HG03196 (cell line): ENCODE measurements around the gene ADAM15.

ENCODE experiments used
- ATAC-seq: cut with Tn5 transposase; IDR thresholded peaks from one replicate; pipeline ENCODE4 v1.9.1; 2021; ENCODE audit not compliant: unreplicated experiment

ADAM15 gene

DNA sequence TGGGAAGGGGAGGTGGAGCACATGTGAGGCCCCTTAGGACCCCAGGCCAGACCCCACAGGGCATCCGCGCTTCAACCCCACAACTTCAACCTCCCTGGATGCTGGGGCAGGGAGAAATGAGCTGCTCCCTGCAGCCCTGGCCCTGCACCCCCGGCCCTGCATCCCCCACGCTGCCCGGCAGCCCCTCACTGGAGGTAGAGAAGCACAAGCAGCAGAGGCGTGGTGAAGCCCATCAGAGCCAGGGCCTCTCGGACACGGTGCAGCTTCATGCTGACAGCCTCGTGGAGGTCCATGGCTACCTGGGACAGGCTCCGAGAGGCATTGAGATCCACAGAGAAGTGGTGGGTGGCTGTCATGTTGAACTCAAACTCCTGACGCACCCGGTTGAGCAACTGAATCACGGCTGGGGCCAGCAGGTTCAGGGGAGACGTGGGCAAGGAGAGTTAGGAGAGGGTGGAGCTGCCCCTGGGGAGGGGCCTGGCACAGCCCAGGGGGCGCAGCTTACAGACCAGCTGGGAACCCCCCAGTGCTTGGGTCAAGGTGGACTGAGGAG, 20.8 kb upstream of the ADAM15 start:
- ATAC-seq: no peak

DNA sequence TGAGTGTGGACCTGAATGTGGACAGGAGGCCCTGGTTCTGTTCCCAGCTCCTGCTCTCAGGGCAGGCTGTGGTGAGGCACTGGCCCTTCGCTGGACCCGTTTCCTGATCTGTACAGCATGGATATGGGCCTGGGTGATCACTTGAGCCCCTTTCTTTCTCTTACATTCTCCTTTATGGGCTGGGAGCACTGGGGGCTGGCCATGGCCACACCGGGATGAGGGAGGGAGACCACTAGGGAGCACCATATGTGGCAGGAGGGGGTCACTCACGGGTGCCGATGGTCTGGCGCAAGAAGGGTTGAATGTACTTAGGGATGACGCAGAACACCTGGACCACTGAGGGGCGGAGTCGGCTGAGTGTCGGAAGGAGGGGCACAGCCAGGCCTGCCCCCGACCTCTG, 20.2 kb upstream of the ADAM15 start:
- no peak for ATAC-seq

DNA sequence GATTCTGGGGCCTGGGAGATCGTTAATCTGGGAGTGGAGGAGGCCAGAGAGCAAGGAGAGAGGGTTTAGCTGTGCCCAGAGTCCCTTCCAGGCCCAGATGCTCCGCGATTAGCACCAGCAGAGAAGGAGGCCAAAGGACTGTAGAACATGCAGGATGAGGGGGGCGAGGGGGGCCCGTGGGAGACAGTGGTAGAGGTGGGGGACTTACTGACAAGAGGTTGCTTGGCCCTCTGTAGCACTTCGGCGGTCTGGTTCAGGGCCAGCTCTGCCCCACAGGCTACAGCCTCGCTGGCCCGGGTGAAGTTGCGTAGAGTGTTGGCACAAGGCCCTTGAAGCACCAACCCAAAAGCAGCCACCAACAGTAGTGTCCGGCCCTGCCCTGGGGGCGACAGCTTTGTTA, 18.2 kb upstream of the ADAM15 start:
- ATAC-seq: no peak

DNA sequence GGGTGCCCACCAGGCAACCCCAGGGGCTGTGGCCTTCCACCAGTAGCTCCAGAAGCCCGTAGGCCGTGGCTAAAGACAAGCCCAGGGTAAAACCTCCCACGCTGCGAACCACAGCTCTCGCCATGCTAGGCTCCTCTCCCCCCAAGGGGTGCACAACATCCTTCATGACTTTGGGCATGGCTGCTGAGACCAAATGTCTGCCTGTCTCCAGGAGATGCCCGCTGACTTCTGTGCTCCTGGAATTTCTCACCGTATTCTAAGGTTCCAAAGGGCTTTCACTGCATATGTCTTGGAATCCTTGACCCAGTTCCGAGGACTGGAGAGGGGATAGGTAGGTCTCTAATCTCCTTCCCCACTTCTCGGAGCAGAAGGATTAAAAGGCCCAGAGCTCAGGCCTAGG, 17.6 kb upstream of the ADAM15 start, which contains the start of the genes DCST1 and DCST2:
DCST1 (plus strand) TSS at position 301 of the 400 bp plus-strand sequence. CDS start 213 bp downstream, outside the sequence.
DCST2 (minus strand) TSS at position 258 of the 400 bp plus-strand sequence; CDS start at position 178, 80 bp downstream.
- ATAC-seq: no peak

DNA sequence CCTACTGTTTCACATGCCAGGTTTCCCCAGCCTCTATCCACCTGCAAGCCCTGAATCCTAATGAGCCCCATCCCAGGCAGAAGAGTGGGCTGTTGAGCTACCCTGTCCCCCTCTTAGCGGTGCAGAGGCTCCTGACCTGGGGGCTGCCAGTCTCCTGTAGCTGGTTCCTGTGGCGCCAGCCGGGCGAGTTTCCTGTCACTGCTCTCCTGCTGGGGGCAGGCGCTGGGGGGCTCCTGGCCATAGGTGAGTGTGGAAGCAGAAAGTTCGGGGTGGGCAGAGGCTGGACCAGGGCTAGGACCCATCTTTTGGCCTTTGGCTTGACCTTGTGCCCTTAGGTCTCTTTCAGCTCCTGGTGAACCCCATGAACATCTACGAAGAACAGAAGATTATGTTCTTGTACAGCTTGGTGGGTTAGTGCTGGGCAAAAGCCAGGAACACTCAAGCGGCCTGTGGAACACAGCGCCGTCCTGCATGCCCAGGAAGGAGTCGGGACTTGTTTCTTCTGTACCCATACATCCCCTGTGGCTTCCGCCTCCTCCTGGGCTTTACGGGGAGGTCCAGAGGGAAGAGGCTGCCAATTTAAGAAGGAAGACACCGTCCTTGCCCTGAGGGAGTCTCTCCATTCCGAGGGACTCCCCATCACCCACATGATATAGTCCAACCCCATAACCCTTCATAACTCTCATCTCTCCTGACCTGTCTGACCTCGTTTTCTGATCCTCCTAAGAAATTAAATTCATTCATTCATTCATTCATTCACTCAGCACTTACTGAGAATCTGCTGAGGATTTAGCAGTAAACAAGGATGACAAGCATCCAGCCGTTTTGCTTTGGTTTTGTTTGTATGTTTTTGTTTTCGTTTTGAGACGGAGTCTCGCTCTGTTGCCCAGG, 16.6 kb upstream of the ADAM15 start:
- ATAC-seq: no peak

DNA sequence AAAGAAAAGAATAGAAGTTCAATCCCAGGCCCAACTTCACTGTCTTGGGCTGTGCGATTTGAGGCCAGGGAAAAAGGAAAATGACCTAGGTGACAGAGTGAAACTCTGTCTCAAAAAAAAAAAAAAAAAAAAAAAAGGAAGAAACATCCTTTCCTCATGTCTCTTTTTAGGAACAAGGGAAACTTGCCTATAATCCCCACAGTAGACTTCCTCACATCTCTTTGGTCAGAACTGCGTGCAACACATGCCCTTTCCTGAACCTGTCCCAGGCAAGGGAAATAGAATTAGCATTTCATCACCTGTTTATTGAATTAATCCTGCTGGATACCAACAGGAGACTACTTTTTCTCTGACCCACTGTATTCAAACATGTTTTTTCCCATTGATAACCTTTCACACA, 15.2 kb upstream of the ADAM15 start:
- no peak for ATAC-seq

DNA sequence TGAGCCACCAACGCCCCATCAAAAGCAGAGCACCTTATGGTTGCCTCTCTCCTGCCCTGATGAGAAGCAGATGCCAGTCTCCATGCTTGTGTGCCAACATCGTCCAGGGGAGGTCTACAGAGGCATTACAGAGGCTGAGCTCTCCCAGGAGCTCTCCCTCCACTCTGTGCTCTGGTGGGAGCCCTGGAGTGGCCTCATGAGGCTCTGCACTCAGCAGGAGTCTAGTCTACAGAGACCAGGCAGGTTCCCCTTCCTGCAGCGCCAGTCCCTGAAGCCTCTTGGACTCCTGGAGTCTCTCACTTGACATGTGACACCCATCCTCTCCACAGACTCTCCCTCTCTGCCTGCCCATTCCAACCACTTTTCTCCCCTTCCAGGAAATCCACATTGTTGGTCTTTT, 14.1 kb upstream of the ADAM15 start:
- ATAC-seq: no peak

DNA sequence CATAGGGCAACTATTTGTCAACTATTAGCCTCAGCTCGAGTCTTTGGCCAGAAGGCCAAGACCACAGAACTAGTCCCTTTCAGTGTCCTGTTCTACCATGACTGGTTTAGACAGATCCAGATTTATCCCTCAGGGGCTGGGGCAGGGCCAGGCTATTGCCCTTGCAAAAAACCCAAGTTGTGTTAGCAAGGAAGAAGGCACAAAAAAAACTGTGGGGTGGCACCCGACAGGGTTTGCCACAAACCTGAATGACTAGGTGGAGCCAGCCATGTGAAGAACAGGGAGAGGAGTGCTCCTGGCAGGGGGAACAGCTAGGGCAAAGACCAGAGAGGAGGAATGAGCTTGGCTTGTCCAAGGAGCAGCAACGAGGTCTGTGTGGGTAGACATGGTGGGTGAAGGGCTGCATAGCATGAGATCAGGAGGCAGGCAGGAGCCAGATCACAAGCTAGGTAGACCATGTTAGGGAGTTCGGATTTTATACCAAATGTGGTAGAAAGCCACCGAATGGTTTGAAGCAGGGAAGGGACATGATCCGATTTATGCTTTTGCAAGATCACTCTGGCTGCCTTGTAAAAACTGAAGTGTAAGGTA, 13.2 kb upstream of the ADAM15 start:
- no peak for ATAC-seq

DNA sequence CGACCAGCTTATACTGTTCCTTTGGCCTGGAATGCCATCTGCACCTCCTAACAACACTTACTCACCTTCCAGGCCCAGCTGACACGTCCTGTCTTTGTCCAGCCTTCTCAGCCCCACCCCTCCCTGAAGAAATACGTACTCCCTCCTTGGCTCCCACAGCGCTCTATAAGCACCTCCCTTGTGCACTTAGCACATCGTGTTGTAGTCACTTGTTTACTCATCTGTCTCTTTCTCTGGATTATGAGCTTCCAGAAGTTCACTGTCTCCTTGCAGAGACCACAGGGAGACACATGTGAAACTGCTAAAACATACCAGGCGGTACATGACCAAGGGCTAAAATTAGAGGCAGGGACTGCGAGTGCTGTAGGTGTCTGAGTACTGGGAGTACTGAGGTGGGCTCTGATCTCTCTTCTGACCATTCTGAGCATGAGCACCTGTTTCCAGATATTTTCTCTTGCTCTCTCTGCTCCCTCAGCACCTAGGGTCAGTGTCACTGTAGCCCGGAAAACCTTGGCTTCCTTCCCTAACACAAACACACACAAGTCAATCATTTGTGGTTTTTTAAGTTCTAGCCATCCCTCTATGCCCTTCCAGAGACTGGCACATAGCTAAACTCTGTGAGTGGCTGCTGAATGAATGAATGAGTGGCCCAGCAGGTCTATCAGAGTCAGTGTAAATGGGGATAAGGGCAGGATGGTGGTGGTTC, 12.4 kb upstream of the ADAM15 start:
- no peak for ATAC-seq

DNA sequence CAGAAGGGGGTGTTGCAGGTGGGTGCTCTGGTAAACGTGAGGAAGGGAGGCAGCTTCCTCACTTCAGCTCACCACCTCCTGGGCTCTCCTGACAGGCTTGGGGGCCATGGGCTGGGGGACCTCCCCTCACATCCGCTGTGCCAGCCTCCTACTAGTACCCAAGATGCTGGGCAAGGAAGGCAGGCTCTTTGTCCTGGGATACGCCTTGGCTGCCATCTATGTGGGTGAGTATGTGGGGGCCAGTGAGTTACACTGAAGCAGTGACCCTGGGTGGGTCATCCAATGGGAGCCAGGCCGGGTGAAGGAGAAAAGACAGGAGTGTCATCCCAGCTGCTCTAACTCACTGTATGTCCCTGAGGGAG, 11.8 kb upstream of the ADAM15 start:
- ATAC-seq: no peak

DNA sequence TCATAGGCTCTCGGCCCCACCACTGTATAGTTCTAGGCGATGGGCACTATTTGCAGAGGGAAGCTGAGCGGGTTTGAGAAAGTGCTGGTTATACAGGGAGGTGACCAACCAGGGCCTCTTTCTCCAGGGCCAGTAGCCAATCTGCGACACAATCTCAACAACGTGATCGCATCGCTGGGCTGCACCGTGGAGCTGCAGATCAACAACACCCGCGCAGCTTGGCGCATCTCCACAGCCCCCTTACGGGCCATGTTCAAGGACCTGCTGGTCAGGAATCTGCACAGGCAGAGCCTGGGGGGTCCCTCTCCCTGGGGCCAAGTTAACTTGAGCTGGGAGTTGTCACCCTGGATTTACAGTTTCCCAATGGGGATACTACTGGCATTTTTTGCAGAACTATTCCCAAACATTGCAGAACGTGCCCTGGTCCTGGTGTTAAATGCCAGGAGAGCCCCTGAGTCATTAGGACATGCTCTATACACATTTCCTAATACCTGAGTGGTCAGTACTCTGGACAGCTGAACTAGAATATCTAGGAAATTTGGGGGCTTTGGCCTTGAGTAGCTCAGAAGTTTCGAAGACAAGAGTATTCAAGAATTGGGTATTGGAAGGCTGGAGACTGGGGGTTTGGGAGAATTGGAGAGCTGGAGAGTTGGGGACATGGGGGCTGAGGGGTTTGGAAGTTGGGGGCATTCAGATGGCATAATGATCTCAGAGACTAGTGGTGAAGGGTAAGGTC, 10.6 kb upstream of the ADAM15 start:
- ATAC-seq: no peak

DNA sequence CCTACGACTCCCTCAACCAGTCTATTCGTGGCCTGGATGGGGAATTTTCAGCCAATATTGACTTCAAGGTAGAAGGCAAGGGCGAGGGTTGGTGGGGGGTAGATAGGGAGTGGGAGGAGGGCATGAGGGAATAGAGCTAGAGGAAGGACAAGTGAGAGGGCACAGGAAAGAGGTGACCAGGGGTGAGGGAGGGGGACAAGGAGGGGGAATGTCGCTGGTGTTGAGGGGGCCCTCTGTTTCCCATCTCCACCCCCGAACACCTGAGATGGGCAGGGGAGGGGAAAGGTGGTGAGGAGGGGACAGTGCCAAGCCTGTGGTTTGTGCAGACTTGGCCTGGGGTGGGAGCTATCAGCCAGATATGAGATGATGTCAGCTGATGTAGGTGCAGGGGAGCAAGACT, 8.3 kb upstream of the ADAM15 start:
- ATAC-seq: no peak

DNA sequence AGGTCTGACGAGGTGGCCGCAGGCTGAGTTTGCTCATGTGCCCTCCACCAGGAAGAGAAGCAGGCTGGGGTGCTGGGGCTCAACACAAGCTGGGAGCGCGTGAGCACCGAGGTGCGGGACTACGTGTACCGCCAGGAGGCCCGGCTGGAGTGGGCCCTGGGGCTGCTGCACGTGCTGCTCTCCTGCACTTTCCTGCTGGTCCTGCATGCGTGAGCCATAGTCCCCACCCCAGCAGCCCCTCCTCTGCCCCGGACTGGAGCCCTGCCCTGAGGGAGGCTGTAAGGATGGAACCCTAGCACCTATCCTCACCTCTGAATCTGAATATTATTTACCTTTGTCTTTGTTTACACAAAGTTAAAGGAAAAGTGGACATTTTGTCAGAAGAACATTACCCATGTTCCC, 7.8 kb upstream of the ADAM15 start:
- ATAC-seq: no peak

DNA sequence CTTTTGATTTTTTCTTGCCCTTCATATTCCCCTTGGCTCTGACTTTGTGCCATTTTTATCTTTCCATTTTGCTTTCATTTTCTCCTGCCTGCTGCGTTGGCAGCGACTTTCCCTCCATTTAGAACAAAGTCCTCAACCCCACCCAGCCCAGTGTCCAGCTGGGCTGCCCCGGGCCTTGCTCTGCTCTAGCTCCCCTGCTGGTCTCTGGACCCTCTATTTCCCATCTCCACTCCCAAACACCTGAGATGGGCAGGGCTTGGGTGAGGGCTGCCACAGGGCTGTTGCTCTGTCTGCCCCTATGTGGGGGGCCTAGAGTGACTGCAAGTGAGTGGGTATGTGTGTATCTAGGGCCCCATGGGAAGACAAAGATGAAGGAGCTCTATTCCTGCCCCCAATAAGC, 7.3 kb upstream of the ADAM15 start:
- no peak for ATAC-seq

DNA sequence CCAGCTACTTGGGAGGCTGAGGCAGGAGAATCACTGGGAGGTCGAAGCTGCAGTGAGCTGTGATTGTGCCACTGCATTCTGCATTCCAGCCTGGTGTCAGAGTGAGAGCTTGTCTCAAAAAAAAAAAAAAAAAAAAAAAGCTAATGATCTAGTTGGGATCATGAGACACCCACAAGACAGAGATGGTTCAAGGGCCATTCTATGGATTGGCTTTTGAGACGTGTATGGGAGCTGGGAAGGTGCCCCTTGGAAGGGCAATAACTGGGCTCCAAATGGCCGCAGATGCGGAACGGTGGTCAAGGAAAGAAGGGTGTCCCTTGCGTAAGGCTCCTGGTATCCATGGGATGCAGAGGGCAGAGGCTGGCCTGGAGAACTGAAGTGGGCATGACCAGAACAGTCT, 6.8 kb upstream of the ADAM15 start:
- no peak for ATAC-seq

DNA sequence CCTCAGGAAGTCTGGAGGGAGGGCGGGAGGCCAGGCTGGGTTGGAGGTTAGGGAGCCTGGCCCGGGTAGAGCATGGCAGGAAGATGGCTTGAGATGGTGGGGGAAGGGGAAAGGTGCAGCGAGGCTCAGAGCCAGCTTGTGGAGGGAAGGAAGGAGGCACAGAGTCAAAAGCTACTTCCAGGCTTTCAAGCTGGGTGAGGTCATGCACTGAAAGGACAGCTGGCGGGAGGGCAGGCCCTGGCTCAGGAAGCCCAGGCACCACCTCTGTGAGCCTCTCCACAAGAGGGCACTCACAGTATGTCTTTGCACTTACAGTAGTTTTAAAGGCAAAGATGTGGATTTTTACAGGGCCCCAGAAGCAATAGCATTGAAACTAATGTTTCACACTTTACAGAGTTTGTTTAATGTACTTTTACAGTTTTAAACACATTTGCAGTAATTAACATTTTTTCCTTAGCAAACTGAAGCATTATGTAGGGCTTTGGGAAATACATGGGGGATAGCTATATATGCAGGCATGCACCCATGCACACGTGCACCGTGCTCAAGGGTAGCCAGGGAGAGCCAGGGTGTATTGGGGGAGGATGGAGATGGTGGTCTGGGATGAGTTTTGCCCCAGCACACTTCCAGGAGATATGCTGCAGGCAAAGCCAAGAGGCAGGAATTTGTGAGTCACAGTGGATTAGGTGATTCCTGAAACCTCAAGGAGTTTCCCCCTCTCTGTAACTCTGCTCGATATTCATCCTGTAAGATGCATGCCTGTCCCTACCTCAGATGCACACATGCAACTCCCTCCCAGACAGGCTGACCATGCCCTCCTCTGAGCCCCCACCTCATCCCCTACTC, 6.1 kb upstream of the ADAM15 start:
- no peak for ATAC-seq

DNA sequence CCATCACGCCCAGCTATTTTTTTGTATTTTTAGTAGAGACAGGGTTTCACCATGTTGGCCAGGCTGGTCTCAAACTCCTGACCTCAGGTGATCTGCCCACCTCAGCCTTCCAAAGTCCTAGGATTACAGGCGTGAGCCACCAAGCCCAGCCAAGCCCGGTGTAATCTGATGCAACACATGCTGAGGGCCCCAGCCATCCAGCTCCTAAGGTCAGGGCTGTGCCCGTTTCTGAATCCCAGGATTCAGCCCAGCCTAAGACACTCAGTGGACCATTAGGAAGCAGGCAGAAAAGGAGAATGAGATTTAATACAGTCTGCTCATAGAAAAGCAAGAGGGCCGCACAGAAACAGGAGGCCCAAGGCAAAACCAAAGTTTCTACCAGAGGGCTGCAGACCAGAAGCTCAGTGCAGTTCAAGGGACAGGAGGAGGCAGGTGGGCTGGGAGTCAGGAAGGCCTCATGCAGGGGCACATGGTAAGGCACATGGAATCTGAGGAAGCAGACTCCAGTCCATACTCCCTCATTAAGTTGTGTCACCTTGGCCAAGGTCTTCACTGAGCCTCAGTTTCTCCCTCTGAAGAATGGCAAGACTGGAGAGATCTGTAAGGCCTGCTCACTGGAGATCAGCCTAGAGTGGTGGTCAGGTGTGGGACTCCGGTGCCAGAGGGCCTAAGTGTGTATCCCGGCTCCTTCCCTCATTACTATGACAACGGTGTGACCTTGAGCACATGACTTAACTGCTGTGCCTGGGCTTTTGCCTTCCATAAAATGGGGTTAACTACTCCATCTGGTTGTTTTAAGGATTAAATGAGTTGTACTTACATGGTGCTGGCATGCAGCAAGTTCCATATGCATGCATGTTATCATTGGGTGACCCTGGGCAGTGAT, 2.4 kb upstream of the ADAM15 start:
- no peak for ATAC-seq

DNA sequence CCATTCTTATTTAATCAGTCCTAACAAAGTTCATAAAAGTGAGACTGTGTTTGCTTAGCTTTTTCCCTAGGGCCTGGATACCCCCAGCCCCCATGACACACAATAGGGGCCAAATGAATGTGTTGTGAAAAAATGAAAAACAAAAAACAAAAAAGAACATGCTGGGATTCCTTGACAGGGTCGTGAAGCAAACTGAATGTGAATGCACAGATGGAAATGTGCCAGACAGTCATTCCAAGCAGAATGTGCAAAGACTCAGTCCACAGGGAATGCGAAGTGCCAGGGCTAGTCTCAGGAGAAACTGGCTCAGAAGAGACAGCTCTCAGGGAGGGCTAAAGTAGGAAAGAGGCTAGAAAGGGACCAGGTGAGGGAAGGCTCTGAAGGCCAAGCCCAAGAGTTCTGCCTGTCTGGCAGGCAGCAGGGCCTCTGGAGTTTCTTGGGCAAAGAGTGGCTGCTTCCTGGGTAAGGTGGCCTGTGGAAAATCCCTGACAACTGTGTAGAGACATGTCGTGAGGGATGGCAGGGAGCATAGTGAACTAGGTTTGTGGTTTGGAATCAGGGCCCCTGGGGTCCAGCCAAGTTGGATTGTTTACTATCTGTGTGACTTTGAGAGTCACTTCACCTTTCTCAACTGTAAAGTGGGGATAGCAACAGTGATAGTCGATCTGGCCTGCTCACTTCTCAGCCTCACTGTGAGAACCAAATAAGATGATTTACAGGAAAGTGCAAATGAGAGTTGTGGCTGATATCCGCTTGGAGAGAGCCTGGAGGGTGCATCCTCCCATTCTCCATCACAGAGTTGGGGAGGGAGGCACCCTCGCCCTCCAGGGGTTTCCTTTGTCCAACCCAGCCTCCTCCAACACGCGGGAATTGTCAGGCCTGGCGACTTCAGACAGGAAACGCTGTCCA, 1.2 kb upstream of the ADAM15 start:
- ATAC-seq: no peak
